Thyroid gland (tissue), 4 donors: ENCODE measurements around the gene SMARCE1. TPM values are rescaled to one million over a fixed set of nuclear protein-coding genes. Genes with fewer than 3 reads are reported as not detected.

Experiments used
- DNase-seq, 2 donors: peaks; one replicate each; pipeline ENCODE4 v3.0.0-alpha.2; 2019
- H3K27ac ChIP-seq, 3 donors: fragments of 200-600 bp; sonication (generic); 1 replicate in 2 of 3; 2 replicates in 1 of 3; pipeline ENCODE4 v1.5.1; 2016 to 2019; ENCODE audit warnings: mild to moderate bottlenecking in 1 of 3, moderate library complexity in 1 of 3
- H3K27me3 ChIP-seq: fragments of 200-600 bp; sonication (generic); one replicate; pipeline ENCODE4 v1.5.1; 2019
- H3K36me3 ChIP-seq, 2 donors: fragments of 200-600 bp; sonication (generic); one replicate each; pipeline ENCODE4 v1.5.1; 2016 to 2019
- H3K4me1 ChIP-seq, 2 donors: fragments of 200-600 bp; sonication (generic); one replicate each; pipeline ENCODE4 v1.5.1; 2017 to 2019
- H3K4me3 ChIP-seq, 3 donors: fragments of 200-600 bp; sonication (generic); replicated peaks in 1 of 3; 1 replicate in 2 of 3; 2 replicates in 1 of 3; pipeline ENCODE4 v1.5.1; 2016; ENCODE audit warnings: mild to moderate bottlenecking in 1 of 3
- H3K9me3 ChIP-seq: fragments of 200-600 bp; sonication (generic); one replicate; pipeline ENCODE4 v1.5.1; 2017
- POLR2A ChIP-seq, 2 donors: fragments of 450-650 bp; IDR thresholded peaks; one replicate each; pipeline ENCODE4 v1.6.1; 2017; ENCODE audit warnings: antibody characterized with exemption in 2 of 2, mild to moderate bottlenecking in 2 of 2, moderate library complexity in 1 of 2
- WGBS, 2 donors: methylation state at CpG; one replicate each; pipeline ENCODE4 v1.1.5; 2017; 5-methylcytosine and 5-hydroxymethylcytosine counted together
- intact Hi-C: fragments of 100-400 bp; cut with DNase I; formaldehyde crosslinking; loops from one replicate; pipeline ENCODE4 v1.15.1; 2023
- total RNA-seq, 4 donors: library from RNA; depleted of rRNA; stranded (reverse); fragments of >200 nt; gene quantifications; one replicate each; pipeline ENCODE4 v1.2.3, GENCODE V29; 2016
- TF ChIP-seq, protein P1 (sequence below), 6 experiments: fragments of 200-600 bp in 3 of 6; fragments of 450-650 bp in 3 of 6; sonication (generic) in 3 of 6; IDR thresholded peaks; one replicate each; pipeline ENCODE4 v1.5.1; 2016 to 2019; ENCODE audit warnings: antibody characterized with exemption in 6 of 6, mild to moderate bottlenecking in 2 of 6, inconsistent platforms in 1 of 6, moderate library complexity in 1 of 6

The SMARCE1 gene
- total RNA-seq, 4 donors from 2014 or later, result 82.1 to 125 (median 108) TPM

GRCh38 chr17:40678902-40679522 lies 31.4 kb upstream of the SMARCE1 start:
- Histone ChIP-seq H3K27ac (no peak overlapping the region), H3K27me3 (no peaks in the 10 kb centered on the region), H3K36me3 (no peaks in the 10 kb centered on the region), H3K9me3 (no peaks in the 10 kb centered on the region), H3K4me1 (no peaks in the 10 kb centered on the region), H3K4me3 (no peak overlapping the region)
- 57 to 65% methylated on average over 4 of the region's 4 CpGs for WGBS, 2 donors
- intact Hi-C loops, result no loop called here
- TF ChIP-seq, protein P1, sequence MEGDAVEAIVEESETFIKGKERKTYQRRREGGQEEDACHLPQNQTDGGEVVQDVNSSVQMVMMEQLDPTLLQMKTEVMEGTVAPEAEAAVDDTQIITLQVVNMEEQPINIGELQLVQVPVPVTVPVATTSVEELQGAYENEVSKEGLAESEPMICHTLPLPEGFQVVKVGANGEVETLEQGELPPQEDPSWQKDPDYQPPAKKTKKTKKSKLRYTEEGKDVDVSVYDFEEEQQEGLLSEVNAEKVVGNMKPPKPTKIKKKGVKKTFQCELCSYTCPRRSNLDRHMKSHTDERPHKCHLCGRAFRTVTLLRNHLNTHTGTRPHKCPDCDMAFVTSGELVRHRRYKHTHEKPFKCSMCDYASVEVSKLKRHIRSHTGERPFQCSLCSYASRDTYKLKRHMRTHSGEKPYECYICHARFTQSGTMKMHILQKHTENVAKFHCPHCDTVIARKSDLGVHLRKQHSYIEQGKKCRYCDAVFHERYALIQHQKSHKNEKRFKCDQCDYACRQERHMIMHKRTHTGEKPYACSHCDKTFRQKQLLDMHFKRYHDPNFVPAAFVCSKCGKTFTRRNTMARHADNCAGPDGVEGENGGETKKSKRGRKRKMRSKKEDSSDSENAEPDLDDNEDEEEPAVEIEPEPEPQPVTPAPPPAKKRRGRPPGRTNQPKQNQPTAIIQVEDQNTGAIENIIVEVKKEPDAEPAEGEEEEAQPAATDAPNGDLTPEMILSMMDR (IDR thresholded peaks at IDR 0.05), result no peak
- TF ChIP-seq POLR2A (IDR thresholded peaks at IDR 0.05), result no peak
- DNase-seq, result no peak

DNA sequence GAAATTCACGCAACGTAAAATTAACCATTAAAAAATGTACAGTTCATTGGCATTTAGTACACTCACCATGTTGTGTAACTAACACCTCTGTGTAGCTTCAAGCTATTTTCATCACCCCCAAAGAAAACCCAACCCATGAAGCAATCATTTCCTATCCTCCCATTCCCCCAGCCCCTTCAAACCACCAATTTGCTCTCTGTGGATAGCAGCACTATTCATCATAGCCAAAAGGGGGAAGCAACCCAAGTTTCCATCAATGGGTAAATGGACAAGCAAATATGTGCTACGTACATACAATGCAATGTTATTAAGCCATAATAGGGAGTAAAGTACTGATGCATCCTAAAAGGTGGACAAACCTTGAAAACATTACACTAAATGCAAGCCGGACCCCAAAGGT lies 28.3 kb upstream of the SMARCE1 start:
- no peaks in the 10 kb centered on the region for H3K27me3 ChIP-seq
- H3K4me3 ChIP-seq, result no peak overlapping the region
- no peak overlapping the region for H3K27ac ChIP-seq
- no peak for DNase-seq
- no peaks in the 10 kb centered on the region for H3K36me3 ChIP-seq
- no peaks in the 10 kb centered on the region for H3K4me1 ChIP-seq
- no peaks in the 10 kb centered on the region for H3K9me3 ChIP-seq
- intact Hi-C loops, result no loop called here
- TF ChIP-seq, protein P1 (IDR thresholded peaks at IDR 0.05), result no peak
- no peak for TF ChIP-seq POLR2A (IDR thresholded peaks at IDR 0.05)
- WGBS, 2 donors, result 92 to 93% methylated on average over 4 of the region's 4 CpGs

GRCh38 chr17:40672654-40673053 lies 25.0 kb upstream of the SMARCE1 start:
- 87 to 91% methylated on average over 2 of the region's 2 CpGs for WGBS, 2 donors
- no peak for DNase-seq
- Histone ChIP-seq H3K4me3 (no peak overlapping the region), H3K9me3 (no peaks in the 10 kb centered on the region), H3K27ac (no peak overlapping the region), H3K4me1 (no peaks in the 10 kb centered on the region), H3K36me3 (no peaks in the 10 kb centered on the region), H3K27me3 (no peaks in the 10 kb centered on the region)
- TF ChIP-seq POLR2A (IDR thresholded peaks at IDR 0.05), result no peak
- TF ChIP-seq, protein P1 (IDR thresholded peaks at IDR 0.05), result no peak
- intact Hi-C loops, result no loop called here

GRCh38 chr17:40671282-40671681 lies 23.7 kb upstream of the SMARCE1 start:
- intact Hi-C loops, result no loop called here
- WGBS, 2 donors, result 57 to 66% methylated on average over 4 of the region's 4 CpGs

DNA sequence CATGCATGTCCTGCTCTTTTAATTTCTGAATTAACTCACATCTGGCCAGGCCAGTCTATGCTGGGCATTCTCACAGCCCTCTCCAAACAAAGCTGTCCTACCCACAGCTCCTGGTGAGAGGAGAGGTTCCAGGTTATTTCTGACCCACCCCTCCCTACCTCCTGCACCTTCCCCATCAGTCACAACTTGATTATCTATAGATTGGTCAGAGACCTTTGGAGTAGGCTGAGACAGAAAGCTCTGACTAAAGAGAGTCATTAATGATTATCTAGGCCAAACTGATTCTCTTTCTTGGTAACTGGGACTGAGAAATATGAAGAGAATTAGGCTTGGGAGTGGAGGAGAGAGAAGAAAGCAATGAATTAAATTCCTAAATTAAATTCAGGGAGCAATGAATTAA lies 18.7 kb upstream of the SMARCE1 start:
- TF ChIP-seq, protein P1 (IDR thresholded peaks at IDR 0.05), result no peak
- TF ChIP-seq POLR2A (IDR thresholded peaks at IDR 0.05), result no peak
- no peak overlapping the region for H3K4me3 ChIP-seq
- no peak overlapping the region for H3K27ac ChIP-seq
- H3K9me3 ChIP-seq, result no peaks in the 10 kb centered on the region
- DNase-seq, result no peak
- intact Hi-C loops, result no loop called here
- H3K36me3 ChIP-seq, result no peaks in the 10 kb centered on the region
- H3K4me1 ChIP-seq, result no peaks in the 10 kb centered on the region
- H3K27me3 ChIP-seq, result no peaks in the 10 kb centered on the region

More at GRCh38 chr17:40671282-40671681, 23.7 kb upstream of the SMARCE1 start:
- no peak for DNase-seq
- no peaks in the 10 kb centered on the region for H3K27me3 ChIP-seq
- H3K4me1 ChIP-seq, result no peaks in the 10 kb centered on the region
- no peak for TF ChIP-seq POLR2A (IDR thresholded peaks at IDR 0.05)
- TF ChIP-seq, protein P1 (IDR thresholded peaks at IDR 0.05), result no peak
- H3K4me3 ChIP-seq, result no peak overlapping the region
- no peaks in the 10 kb centered on the region for H3K9me3 ChIP-seq
- H3K27ac ChIP-seq, result no peak overlapping the region
- H3K36me3 ChIP-seq, result no peaks in the 10 kb centered on the region
